SK-N-SH treated with all-trans-retinoic acid at 6 μM for 48 hours (cell line): Measurements from ENCODE around the gene SNX9.

Experiments
- CSDC2 ChIP-seq: fragments of 250-450 bp; sonication (Bioruptor Pico); IDR thresholded peaks from 2 replicates; pipeline ENCODE4 v1.5.0; 2020; ENCODE audit warnings: mild to moderate bottlenecking, moderate library complexity
- GLIS3 ChIP-seq: fragments of 250-450 bp; sonication (Bioruptor Pico); IDR thresholded peaks from 2 replicates; pipeline ENCODE4 v1.5.0; 2020; ENCODE audit warnings: mild to moderate bottlenecking, moderate library complexity
- ISL1 ChIP-seq: fragments of 250-450 bp; sonication (Bioruptor Pico); IDR thresholded peaks from 2 replicates; pipeline ENCODE4 v2.1.2; 2022; ENCODE audit warnings: mild to moderate bottlenecking, moderate library complexity
- PPARA ChIP-seq: fragments of 250-450 bp; sonication (Bioruptor Pico); IDR thresholded peaks from 2 replicates; pipeline ENCODE4 v1.5.0; 2020; ENCODE audit warnings: mild to moderate bottlenecking, borderline replicate concordance
- TCF4 ChIP-seq: fragments of 250-450 bp; sonication (Bioruptor Pico); IDR thresholded peaks from 2 replicates; pipeline ENCODE4 v1.8.0; 2021; ENCODE audit warnings: mild to moderate bottlenecking, moderate library complexity, borderline replicate concordance
- TSHZ2 ChIP-seq: fragments of 250-450 bp; sonication (Bioruptor Pico); IDR thresholded peaks from 2 replicates; pipeline ENCODE4 v1.5.0; 2020; ENCODE audit warnings: mild to moderate bottlenecking, moderate library complexity
- ZNF565 ChIP-seq: fragments of 450-650 bp; formaldehyde crosslinking; conservative IDR thresholded peaks from 2 replicates; pipeline ENCODE4 v1.5.0; 2020; ENCODE audit warnings: low read depth, mild to moderate bottlenecking, moderate library complexity
- ZNF70 ChIP-seq: fragments of 450-650 bp; formaldehyde crosslinking; IDR thresholded peaks from 2 replicates; pipeline ENCODE4 v1.5.0; 2020; ENCODE audit warnings: mild to moderate bottlenecking, moderate library complexity
- ZNF8 ChIP-seq: fragments of 450-650 bp; formaldehyde crosslinking; IDR thresholded peaks from 2 replicates; pipeline ENCODE4 v1.5.0; 2020; ENCODE audit warnings: mild to moderate bottlenecking, moderate library complexity
- TF ChIP-seq, protein P1 (sequence below): fragments of 250-450 bp; sonication (Bioruptor Pico); IDR thresholded peaks from 2 replicates; pipeline ENCODE4 v1.5.1; 2021; ENCODE audit warnings: mild to moderate bottlenecking, moderate library complexity
- TF ChIP-seq, protein P2 (sequence below): fragments of 250-450 bp; sonication (Bioruptor Pico); IDR thresholded peaks from 2 replicates; pipeline ENCODE4 v1.8.0; 2021; ENCODE audit warnings: low read depth, mild to moderate bottlenecking, moderate library complexity, borderline replicate concordance

- no peak for TF ChIP-seq ZNF8 (CRISPR knock-in tag)
- TF ChIP-seq GLIS3 (CRISPR knock-in tag) = no peak
- no peak for TF ChIP-seq CSDC2 (CRISPR knock-in tag)
- no peak for TF ChIP-seq ZNF70
- TF ChIP-seq, protein P1, sequence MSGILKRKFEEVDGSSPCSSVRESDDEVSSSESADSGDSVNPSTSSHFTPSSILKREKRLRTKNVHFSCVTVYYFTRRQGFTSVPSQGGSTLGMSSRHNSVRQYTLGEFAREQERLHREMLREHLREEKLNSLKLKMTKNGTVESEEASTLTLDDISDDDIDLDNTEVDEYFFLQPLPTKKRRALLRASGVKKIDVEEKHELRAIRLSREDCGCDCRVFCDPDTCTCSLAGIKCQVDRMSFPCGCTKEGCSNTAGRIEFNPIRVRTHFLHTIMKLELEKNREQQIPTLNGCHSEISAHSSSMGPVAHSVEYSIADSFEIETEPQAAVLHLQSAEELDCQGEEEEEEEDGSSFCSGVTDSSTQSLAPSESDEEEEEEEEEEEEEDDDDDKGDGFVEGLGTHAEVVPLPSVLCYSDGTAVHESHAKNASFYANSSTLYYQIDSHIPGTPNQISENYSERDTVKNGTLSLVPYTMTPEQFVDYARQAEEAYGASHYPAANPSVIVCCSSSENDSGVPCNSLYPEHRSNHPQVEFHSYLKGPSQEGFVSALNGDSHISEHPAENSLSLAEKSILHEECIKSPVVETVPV = no peak
- TF ChIP-seq, protein P2, sequence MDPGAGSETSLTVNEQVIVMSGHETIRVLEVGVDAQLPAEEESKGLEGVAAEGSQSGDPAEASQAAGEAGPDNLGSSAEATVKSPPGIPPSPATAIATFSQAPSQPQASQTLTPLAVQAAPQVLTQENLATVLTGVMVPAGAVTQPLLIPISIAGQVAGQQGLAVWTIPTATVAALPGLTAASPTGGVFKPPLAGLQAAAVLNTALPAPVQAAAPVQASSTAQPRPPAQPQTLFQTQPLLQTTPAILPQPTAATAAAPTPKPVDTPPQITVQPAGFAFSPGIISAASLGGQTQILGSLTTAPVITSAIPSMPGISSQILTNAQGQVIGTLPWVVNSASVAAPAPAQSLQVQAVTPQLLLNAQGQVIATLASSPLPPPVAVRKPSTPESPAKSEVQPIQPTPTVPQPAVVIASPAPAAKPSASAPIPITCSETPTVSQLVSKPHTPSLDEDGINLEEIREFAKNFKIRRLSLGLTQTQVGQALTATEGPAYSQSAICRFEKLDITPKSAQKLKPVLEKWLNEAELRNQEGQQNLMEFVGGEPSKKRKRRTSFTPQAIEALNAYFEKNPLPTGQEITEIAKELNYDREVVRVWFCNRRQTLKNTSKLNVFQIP (CRISPR knock-in tag) = no peak
- TF ChIP-seq PPARA (CRISPR knock-in tag) = no peak
- TF ChIP-seq TSHZ2 (CRISPR knock-in tag) = no peak
- TF ChIP-seq ZNF565 (CRISPR knock-in tag) = no peak
- no peak for TF ChIP-seq ISL1 (CRISPR knock-in tag)
- no peak for TF ChIP-seq TCF4 (CRISPR knock-in tag)
These were observed 69.4 kb downstream of the SNX9 start for GRCh38 chr6:157892363-157892877.
